ENCODE results near the gene GPATCH8.

GPATCH8 gene

GRCh38 chr17:44499722-44500121 lies 3.5 kb downstream of the GPATCH8 start:
- Histone ChIP-seq H3K27ac (no peak overlapping the region), H3K4me3 (no peak overlapping the region)
- TF ChIP-seq CTCF (IDR thresholded peaks at IDR 0.05): no peak
- no peak for DNase-seq (ENCODE audit: low spot score)

GRCh38 chr17:44496815-44497214 lies 6.4 kb downstream of the GPATCH8 start:
- TF ChIP-seq CTCF (IDR thresholded peaks at IDR 0.05): no peak
- no peak for DNase-seq (ENCODE audit: low spot score)
- Histone ChIP-seq H3K27ac (no peak overlapping the region), H3K4me3 (no peak overlapping the region)

GRCh38 chr17:44493339-44493738 lies 9.9 kb downstream of the GPATCH8 start:
- TF ChIP-seq CTCF (IDR thresholded peaks at IDR 0.05): no peak

GRCh38 chr17:44492706-44493272 lies 10.4 kb downstream of the GPATCH8 start:
- DNase-seq (ENCODE audit: low spot score): no peak
- TF ChIP-seq CTCF (IDR thresholded peaks at IDR 0.05): no peak
- Histone ChIP-seq H3K4me3 (no peak overlapping the region), H3K27ac (no peak overlapping the region)

More at GRCh38 chr17:44493339-44493738, 9.9 kb downstream of the GPATCH8 start:
- H3K4me3 ChIP-seq: no peak overlapping the region
- no peak for DNase-seq (ENCODE audit: low spot score)
- no peak overlapping the region for H3K27ac ChIP-seq

GRCh38 chr17:44489581-44489980 lies 13.6 kb downstream of the GPATCH8 start:
- no peak overlapping the region for H3K27ac ChIP-seq
- H3K4me3 ChIP-seq: no peak overlapping the region
- TF ChIP-seq CTCF (IDR thresholded peaks at IDR 0.05): no peak
- DNase-seq (ENCODE audit: low spot score): no peak

GRCh38 chr17:44487170-44487569 lies 16.0 kb downstream of the GPATCH8 start:
- no peak for DNase-seq (ENCODE audit: low spot score)
- no peak for TF ChIP-seq CTCF (IDR thresholded peaks at IDR 0.05)
- no peak overlapping the region for H3K4me3 ChIP-seq
- H3K27ac ChIP-seq: no peak overlapping the region

- TF ChIP-seq CTCF (IDR thresholded peaks at IDR 0.05): no peak
- H3K27ac ChIP-seq: no peak overlapping the region
- no peak for DNase-seq (ENCODE audit: low spot score)
- no peak overlapping the region for H3K4me3 ChIP-seq
These were observed 29.8 kb downstream of the GPATCH8 start for GRCh38 chr17:44473367-44473766.

All from coronary artery (tissue), 2 donors.